Thyroid gland (tissue), 4 donors: ENCODE data around the gene SSB.

ENCODE experiments used
- POLR2A ChIP-seq, 2 donors: fragments of 450-650 bp; IDR thresholded peaks; one replicate each; pipeline ENCODE4 v1.6.1; 2017; ENCODE audit warnings: antibody characterized with exemption in 2 of 2, mild to moderate bottlenecking in 2 of 2, moderate library complexity in 1 of 2
- TF ChIP-seq, protein P1 (sequence below), 6 experiments: fragments of 200-600 bp in 3 of 6; fragments of 450-650 bp in 3 of 6; sonication (generic) in 3 of 6; IDR thresholded peaks; one replicate each; pipeline ENCODE4 v1.5.1; 2016 to 2019; ENCODE audit warnings: antibody characterized with exemption in 6 of 6, mild to moderate bottlenecking in 2 of 6, inconsistent platforms in 1 of 6, moderate library complexity in 1 of 6

DNA sequence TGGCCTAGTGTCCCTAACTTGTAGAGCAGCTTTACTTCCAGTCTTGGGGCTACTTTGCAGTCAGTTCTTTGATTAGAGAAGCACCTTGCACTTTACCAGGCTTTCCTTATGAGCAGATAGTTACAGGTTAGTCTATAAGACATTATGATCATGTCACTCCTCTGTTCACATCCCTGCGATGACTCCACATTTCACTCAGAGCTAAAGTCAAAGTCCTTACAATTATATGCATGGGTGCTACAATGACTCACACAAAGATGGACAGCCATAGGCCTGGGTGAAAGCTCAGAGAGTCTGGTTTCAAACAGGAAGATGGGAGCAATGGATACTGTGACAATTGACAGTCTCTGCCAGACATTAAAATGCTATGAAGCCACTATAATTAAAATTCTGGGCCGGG, 27.1 kb upstream of the SSB start:
- TF ChIP-seq, protein P1, sequence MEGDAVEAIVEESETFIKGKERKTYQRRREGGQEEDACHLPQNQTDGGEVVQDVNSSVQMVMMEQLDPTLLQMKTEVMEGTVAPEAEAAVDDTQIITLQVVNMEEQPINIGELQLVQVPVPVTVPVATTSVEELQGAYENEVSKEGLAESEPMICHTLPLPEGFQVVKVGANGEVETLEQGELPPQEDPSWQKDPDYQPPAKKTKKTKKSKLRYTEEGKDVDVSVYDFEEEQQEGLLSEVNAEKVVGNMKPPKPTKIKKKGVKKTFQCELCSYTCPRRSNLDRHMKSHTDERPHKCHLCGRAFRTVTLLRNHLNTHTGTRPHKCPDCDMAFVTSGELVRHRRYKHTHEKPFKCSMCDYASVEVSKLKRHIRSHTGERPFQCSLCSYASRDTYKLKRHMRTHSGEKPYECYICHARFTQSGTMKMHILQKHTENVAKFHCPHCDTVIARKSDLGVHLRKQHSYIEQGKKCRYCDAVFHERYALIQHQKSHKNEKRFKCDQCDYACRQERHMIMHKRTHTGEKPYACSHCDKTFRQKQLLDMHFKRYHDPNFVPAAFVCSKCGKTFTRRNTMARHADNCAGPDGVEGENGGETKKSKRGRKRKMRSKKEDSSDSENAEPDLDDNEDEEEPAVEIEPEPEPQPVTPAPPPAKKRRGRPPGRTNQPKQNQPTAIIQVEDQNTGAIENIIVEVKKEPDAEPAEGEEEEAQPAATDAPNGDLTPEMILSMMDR (IDR thresholded peaks at IDR 0.05), result no peak
- no peak for TF ChIP-seq POLR2A (IDR thresholded peaks at IDR 0.05)
